IPS-NIHi7 (cell line): ENCODE results near the gene ZDHHC18.
A peak's percentile ranks its signal among the peaks of the same experiment; 100 is the strongest.

Source experiments
- DNase-seq: peaks from one replicate; pipeline ENCODE4 v3.0.0; 2012; ENCODE audit warnings: mixed read lengths; ENCODE audit errors: extremely low spot score

Gene ZDHHC18

DNA sequence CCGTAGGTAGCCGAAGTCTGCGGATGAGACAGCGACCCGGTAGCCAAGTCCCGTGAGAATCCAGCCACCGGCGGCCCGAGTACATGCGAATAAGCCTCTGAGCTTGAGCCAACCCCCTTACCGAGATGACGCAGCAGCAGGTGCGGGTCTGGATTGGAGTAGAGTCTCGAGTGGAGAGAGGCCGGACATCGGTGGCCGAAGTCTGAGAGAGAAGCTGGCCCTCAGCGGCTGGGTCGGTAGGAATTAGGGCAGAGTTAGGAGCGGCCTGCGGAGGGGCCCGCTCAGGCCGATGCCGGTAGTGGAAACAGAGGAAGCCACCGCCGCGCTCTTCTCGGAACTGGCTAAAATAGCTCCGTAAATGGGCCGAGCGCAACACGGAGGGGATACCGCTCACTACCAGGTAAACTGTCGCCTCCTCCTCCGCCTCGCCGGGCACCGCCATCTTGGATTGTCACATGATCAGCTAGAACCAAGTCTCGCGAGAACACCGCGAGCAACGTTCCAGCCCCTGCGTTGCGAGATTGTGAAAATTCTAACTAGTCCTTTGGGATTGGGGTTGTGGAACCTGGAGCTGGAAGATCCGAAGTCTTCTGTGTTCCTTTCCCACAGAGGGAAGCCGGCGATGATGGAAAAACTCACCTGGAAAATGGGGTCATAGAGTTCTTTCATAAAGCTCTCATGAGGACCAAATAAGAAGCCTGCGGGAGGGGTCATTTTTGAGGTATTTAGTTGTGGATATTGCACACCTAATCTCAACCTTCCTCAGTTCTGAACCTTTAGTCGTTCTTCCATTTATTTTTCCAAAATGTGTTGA lies 73.7 kb downstream of the ZDHHC18 start, which contains the start of gene GPATCH3:
GPATCH3 (minus strand) TSS at position 467 of the 814 bp plus-strand sequence; CDS start at position 442, 25 bp downstream.
- peak; percentile 95 for DNase-seq

DNA sequence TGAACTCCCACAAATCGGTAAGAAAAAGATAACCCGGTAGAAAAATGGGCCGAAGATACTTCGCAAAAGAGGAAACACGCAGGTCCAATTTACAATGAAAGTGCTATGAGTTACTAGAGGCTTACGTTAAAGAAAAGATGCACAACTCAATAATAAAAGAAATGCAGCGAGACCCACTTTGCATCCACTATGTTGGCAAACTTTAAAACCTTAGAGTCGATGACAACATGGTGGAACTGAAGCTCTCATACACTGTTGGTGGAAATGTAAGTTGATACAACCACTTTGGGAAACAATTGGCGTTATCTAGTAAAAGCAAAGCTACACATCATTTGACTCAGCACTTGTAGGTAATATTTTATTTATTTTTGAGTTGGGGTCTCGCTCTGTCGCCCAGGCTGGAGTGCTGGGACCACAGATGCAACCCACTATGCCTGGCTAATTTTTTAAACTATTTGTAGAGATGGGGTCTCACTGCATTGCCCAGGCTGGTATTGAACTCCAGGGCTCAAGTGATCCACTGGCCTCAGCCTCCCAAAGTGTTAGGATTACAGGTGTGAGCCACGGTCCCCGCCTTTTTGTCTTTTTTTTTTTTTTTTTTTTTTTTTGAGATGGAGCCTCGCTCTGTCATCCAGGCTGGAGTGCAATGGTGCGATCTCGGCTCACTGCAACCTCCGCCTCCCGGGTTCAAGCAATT lies 74.5 kb downstream of the ZDHHC18 start:
- DNase-seq, result no peak
